ENCODE measurements around the gene AMPD3. TPM values are rescaled to one million over a fixed set of nuclear protein-coding genes. Genes with fewer than 3 reads are reported as not detected.

The AMPD3 gene
- polyA plus RNA-seq, 1 of the 3 experiments (the other 2 are of a cell fraction) = 1.7 TPM

GRCh38 chr11:10440401-10440800, 14.7 kb upstream of the AMPD3 start:
- CTCF ChIA-PET = interaction anchor here (0.6 to 1.7 kb wide), 4 partner anchors 9 to 17 kb away, joined by 3 read pairs; partner anchors contain the start of gene AMPD3
- POLR2A ChIA-PET = no interaction called here
- TF ChIP-seq RXRA (IDR thresholded peaks at IDR 0.05; ENCODE audit: borderline replicate concordance, low read depth) (no peak), SMC3 (IDR thresholded peaks at IDR 0.05; ENCODE audit: low read depth, low read length) (no peak), EZH2phosphoT487 (IDR thresholded peaks at IDR 0.05; ENCODE audit: borderline replicate concordance, low read depth) (no peak), FOXJ3 (CRISPR knock-in tag; IDR thresholded peaks at IDR 0.05) (no peak), JUND (IDR thresholded peaks at IDR 0.05) (no peak), MXI1 (IDR thresholded peaks at IDR 0.05; ENCODE audit: low read depth, low read length) (no peak), SIN3A (IDR thresholded peaks at IDR 0.05; ENCODE audit: borderline replicate concordance, low read depth, low read length) (no peak), GATA2 (CRISPR knock-in tag; IDR thresholded peaks at IDR 0.05) (no peak)
- TF ChIP-seq, protein P1, sequence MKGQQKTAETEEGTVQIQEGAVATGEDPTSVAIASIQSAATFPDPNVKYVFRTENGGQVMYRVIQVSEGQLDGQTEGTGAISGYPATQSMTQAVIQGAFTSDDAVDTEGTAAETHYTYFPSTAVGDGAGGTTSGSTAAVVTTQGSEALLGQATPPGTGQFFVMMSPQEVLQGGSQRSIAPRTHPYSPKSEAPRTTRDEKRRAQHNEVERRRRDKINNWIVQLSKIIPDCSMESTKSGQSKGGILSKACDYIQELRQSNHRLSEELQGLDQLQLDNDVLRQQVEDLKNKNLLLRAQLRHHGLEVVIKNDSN (IDR thresholded peaks at IDR 0.05; ENCODE audit: borderline replicate concordance, low read depth) = no peak
- TF ChIP-seq, protein P2, sequence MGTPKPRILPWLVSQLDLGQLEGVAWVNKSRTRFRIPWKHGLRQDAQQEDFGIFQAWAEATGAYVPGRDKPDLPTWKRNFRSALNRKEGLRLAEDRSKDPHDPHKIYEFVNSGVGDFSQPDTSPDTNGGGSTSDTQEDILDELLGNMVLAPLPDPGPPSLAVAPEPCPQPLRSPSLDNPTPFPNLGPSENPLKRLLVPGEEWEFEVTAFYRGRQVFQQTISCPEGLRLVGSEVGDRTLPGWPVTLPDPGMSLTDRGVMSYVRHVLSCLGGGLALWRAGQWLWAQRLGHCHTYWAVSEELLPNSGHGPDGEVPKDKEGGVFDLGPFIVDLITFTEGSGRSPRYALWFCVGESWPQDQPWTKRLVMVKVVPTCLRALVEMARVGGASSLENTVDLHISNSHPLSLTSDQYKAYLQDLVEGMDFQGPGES (IDR thresholded peaks at IDR 0.05; ENCODE audit: low read depth, low read length) = no peak
- Histone ChIP-seq H2AFZ (ENCODE audit: low read depth) (no peak overlapping the region), H3F3A (replicated peaks; ENCODE audit: insufficient read depth) (no peaks in the 10 kb centered on the region), H3K9me3 (no peaks in the 10 kb centered on the region), H3K9me2 (no peaks in the 10 kb centered on the region), H3K27ac (ENCODE audit: low read depth in 2 of 2, low read length in 1 of 2) (no peak overlapping the region; a peak in 1 of 4 replicates), H3K4me2 (no peak overlapping the region), H3K4me1 (ENCODE audit: control insufficient read depth in 1 of 2, insufficient read depth in 2 of 2, low read depth in 1 of 2, low read length in 1 of 2) (peaks cover 0 to 14% of the 10 kb centered on the region in 2 experiments; a peak in 1 of 4 replicates), H3K9ac (no peak overlapping the region), H4K20me1 (ENCODE audit: insufficient read depth) (no peaks in the 10 kb centered on the region), H3K79me2 (ENCODE audit: insufficient read depth) (no peaks in the 10 kb centered on the region), H3K27me3 (ENCODE audit: insufficient read depth) (no peaks in the 10 kb centered on the region), H3K4me3 (ENCODE audit: low read depth in 2 of 2, low read length in 1 of 2) (no peak overlapping the region), H3K36me3 (replicated peaks in 1 of 2; ENCODE audit: control insufficient read depth in 1 of 2, insufficient read depth in 2 of 2, low read length in 1 of 2) (no peaks in the 10 kb centered on the region)
- DNase-seq = no peak

- Histone ChIP-seq H3K27ac (ENCODE audit: low read depth in 2 of 2, low read length in 1 of 2) (no peak overlapping the region; a peak in 1 of 4 replicates), H3K4me1 (ENCODE audit: control insufficient read depth in 1 of 2, insufficient read depth in 2 of 2, low read depth in 1 of 2, low read length in 1 of 2) (peaks cover 0 to 19% of the 10 kb centered on the region in 2 experiments; a peak in 1 of 4 replicates), H3F3A (replicated peaks; ENCODE audit: insufficient read depth) (no peaks in the 10 kb centered on the region), H3K36me3 (replicated peaks in 1 of 2; ENCODE audit: control insufficient read depth in 1 of 2, insufficient read depth in 2 of 2, low read length in 1 of 2) (no peaks in the 10 kb centered on the region), H4K20me1 (ENCODE audit: insufficient read depth) (no peaks in the 10 kb centered on the region), H3K4me2 (no peak overlapping the region), H2AFZ (ENCODE audit: low read depth) (no peak overlapping the region), H3K9me2 (no peaks in the 10 kb centered on the region), H3K9ac (no peak overlapping the region), H3K27me3 (ENCODE audit: insufficient read depth) (no peaks in the 10 kb centered on the region), H3K9me3 (no peaks in the 10 kb centered on the region), H3K4me3 (ENCODE audit: low read depth in 2 of 2, low read length in 1 of 2) (no peak overlapping the region), H3K79me2 (ENCODE audit: insufficient read depth) (no peaks in the 10 kb centered on the region)
- CTCF ChIA-PET = interaction anchor here (1.2 kb wide), 1 partner anchor 15 kb away, joined by 3 read pairs; no protein-coding TSS in a partner anchor
- POLR2A ChIA-PET = no interaction called here
- WGBS (ENCODE audit: low lambda C conversion rate) = 93% methylated on average over 4 of the region's 4 CpGs
- DNase-seq = no peak
- no peak for TF ChIP-seq RAD21 (IDR thresholded peaks at IDR 0.05; ENCODE audit: low read length)
- no peak for TF ChIP-seq GATA2 (CRISPR knock-in tag; IDR thresholded peaks at IDR 0.05)
- TF ChIP-seq ELF1 (IDR thresholded peaks at IDR 0.05) = no peak
- no peak for TF ChIP-seq ZBTB33 (IDR thresholded peaks at IDR 0.05; ENCODE audit: borderline replicate concordance, low read depth)
- TF ChIP-seq, protein P3, sequence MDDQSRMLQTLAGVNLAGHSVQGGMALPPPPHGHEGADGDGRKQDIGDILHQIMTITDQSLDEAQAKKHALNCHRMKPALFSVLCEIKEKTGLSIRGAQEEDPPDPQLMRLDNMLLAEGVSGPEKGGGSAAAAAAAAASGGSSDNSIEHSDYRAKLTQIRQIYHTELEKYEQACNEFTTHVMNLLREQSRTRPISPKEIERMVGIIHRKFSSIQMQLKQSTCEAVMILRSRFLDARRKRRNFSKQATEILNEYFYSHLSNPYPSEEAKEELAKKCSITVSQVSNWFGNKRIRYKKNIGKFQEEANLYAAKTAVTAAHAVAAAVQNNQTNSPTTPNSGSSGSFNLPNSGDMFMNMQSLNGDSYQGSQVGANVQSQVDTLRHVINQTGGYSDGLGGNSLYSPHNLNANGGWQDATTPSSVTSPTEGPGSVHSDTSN (IDR thresholded peaks at IDR 0.05) = no peak
- TF ChIP-seq YY1 (IDR thresholded peaks at IDR 0.05; ENCODE audit: low read depth) = no peak
- TF ChIP-seq, protein P1 (IDR thresholded peaks at IDR 0.05; ENCODE audit: borderline replicate concordance, low read depth) = no peak
- TF ChIP-seq FOXM1 (IDR thresholded peaks at IDR 0.05; ENCODE audit: low read depth) = no peak
- TF ChIP-seq RFX5 (IDR thresholded peaks at IDR 0.05; ENCODE audit: low read length) = no peak
- TF ChIP-seq, protein P2 (IDR thresholded peaks at IDR 0.05; ENCODE audit: low read depth, low read length) = no peak
- TF ChIP-seq NRF1 (IDR thresholded peaks at IDR 0.05; ENCODE audit: low read depth, low read length) = no peak
- TF ChIP-seq JUND (IDR thresholded peaks at IDR 0.05) = no peak
- no peak for TF ChIP-seq USF2 (IDR thresholded peaks at IDR 0.05; ENCODE audit: borderline replicate concordance, low read depth, low read length)
- TF ChIP-seq POLR2AphosphoS5 (IDR thresholded peaks at IDR 0.05; ENCODE audit: low read depth, low read length) = no peak
- TF ChIP-seq NFIC (IDR thresholded peaks at IDR 0.05; ENCODE audit: borderline replicate concordance) = no peak
These were observed 14.0 kb upstream of the AMPD3 start for GRCh38 chr11:10441091-10441490.
